HG03103 (cell line): ENCODE results near the gene CHRNE.
"Not testable (repeated sequence)": the region's sequence is repeated elsewhere in the genome, so short reads cannot be mapped to it uniquely, and the experiment has no call there.

Experiments used
- ATAC-seq: cut with Tn5 transposase; IDR thresholded peaks from one replicate; pipeline ENCODE4 v1.9.1; 2021; ENCODE audit warnings: low read depth; ENCODE audit not compliant: unreplicated experiment

CHRNE gene

DNA sequence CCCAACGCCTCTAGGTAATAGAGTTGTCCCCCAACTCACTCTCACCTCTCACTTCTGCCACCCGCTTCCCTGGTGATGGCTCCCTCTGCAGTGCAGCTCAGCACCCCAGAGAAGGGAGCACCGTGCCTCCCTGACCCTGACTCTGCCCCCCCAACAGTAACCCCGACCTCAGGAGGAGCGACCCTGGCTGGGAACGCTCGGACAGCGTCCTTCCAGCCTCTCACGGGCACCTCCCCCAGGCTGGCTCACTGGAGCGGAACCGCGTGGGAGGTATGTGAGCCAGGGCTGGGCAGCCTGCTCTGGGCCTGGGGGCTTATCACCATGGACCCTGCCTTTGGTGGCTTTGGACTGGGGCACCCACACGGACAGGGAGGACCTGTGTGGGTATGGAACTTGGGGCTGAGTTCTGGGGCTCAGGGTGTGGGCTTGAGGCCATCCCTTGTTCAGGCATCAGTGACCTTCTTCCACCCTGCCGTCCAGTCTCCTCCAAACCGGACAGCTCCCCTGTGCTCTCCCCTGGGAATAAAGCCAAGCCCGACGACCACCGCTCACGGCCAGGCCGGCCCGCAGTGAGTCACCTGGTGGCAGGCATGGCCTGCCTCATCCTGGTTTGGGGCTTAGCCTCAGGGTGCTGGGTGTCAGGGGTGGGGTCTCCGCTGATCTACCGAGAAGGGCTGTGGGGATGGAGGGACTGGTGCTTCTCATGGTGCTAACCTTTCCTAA lies 10.2 kb downstream of the CHRNE start:
- no peak for ATAC-seq

DNA sequence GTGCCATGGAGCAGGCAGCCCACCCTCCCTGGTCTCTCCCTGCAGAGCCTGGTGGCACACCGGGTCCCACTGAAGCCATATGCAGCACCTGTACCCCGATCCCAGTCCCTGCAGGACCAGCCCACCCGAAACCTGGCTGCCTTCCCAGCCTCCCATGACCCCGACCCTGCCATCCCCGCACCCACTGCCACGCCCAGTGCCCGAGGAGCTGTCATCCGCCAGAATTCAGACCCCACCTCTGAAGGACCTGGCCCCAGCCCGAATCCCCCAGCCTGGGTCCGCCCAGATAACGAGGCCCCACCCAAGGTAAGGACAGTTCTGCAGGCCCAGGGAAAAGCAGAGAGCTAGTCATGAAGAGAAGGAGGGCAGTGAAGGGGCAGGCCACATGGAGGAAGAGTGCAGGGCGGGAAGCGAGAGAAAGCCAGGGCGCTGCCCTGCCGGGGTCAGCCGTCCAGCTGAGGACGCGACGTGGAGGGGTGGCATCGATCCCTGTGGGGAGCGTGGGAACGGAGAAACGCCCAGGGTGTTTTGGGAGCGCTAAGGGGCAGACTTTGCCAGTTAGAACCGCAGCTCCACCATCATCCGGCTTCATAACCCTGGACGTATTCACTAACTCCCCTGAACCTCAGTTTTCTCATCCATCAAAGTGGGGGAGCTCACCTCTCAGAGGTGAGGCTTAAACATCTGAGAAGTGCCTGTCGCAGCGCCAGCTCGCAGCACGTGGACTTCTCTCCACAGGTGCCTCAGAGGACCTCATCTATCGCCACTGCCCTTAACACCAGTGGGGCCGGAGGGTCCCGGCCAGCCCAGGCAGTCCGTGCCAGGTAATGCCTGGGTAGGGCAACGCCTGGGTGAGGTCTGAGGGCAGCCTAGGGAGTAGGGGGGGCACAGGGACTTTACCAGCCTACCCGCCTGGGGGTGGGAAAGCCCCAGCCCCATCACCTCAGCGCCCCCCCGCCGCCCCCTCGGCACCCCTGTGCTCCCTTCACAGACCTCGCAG lies 11.2 kb downstream of the CHRNE start:
- ATAC-seq = no peak

DNA sequence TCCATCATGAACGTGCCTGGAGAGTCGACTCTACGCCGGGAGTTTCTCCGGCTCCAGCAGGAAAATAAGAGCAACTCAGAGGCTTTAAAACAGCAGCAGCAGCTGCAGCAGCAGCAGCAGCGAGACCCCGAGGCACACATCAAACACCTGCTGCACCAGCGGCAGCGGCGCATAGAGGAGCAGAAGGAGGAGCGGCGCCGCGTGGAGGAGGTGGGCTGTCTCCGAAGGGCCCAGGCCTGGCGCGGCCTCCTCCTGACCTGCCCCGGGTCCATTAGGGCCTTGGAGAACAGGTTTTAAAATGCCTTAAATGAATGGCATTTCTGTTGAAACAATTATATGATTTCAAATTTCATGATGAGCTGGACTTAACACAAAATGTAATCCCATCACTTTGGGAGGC lies 15.3 kb downstream of the CHRNE start:
- ATAC-seq = no peak

DNA sequence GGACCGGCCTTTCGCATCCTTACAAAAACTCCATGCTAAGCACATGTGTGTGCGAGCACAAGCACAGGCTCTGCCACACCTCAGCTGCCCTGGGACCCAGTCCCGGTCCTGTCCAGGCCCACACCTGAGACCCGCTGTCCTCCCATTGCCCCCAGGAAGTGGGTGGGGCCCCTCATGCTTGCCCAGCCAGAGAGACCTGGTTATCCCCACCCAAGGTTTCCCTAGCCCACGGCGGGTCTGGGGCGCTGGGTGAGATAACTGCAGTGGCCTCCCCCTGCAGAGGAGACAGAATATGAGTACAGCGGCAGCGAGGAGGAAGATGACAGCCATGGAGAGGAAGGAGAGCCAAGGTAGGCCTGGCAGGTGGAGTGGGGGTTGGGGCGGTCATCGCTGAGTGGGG lies 16.1 kb downstream of the CHRNE start:
- no peak for ATAC-seq

DNA sequence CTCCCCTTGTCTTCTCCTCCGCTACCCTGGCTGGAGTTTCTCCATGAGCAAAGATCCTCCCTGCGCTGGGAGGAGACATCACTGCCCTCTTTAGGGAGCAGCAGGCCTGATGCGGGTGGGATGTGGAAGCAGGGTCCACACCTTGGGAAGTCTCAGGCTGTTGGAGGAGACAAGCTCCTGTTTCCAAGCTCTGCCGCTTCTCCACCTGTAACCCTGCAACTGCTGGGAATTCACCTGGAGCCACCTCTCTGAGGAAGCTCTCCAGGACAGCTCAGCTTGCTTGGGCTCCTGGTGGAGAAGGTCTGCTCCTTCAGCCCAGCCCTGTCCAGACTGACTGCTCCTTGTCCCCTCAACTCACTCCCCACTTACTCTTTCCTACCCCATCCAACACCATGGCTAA lies 18.4 kb downstream of the CHRNE start:
- no peak for ATAC-seq

DNA sequence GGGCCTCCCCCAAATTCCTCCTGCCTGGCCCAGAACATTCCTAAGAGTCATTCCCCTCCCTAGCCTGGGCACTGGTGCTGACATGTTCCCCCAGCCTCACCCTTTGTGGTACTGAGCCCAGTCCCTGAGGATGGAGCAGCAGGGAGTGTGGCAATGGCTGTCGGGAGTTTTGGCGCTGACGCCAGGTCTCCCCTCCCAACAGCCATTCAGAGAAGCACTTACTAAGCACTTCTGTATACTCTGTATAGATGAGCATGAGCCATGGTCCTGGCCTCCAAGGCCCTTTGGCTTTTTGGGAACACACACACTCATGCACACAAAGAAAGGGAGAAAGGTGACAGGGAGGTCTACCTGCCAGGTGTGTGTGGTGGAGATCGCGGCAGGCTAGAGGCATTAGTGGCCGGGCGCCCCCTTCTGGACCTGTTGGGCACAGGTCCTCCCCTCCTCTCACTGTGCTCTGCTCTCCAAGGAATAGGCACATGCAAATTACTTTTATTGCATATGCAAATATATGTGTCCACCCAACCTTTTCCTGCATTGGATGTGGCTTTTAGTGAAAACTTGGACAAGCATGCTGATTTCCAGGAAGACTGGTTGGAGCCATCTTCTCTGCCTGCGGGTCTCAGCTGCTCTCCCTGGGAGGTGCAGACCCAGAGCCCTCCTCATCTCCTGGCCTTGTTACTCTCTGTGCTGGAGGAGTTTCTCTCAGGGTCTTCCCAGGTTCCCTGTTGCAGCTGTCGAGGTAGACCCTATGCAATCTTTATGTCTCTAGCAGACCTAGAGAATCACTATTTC lies 20.9 kb downstream of the CHRNE start:
- ATAC-seq = no peak

DNA sequence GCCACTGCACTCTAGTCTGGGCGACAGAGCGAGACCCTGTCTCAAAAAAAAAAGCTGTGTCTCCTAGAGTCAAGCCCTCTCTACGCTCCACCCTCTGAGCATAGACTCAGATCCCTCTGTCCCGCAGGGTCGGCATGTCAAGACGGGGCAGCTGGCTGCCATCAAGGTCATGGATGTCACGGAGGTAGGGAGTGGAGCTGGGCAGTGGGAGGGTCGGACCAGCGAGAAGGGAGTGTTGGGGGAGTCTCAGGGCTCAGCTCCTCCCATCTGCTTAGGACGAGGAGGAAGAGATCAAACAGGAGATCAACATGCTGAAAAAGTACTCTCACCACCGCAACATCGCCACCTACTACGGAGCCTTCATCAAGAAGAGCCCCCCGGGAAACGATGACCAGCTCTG lies 22.0 kb downstream of the CHRNE start:
- no peak for ATAC-seq

DNA sequence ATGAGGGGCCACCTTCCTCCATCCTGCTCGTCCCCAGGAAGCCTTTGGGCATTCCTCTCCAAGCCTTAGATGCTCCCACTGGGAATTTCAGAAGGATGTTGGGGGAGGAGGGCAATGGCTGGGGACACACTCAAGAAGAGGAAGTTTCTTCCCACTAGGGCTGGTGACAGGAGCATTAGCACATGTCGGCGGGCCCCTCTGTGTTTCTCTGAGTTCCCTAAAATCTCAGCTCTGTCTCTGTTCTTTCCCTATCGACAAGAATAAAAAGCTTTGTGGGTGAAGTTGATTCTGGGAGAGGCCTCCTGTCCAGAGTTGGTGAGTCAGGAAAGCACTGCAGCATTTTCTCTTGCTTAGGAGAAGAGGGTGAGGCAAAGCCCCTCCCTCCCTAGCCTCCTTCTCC lies 23.3 kb downstream of the CHRNE start:
- no peak for ATAC-seq

DNA sequence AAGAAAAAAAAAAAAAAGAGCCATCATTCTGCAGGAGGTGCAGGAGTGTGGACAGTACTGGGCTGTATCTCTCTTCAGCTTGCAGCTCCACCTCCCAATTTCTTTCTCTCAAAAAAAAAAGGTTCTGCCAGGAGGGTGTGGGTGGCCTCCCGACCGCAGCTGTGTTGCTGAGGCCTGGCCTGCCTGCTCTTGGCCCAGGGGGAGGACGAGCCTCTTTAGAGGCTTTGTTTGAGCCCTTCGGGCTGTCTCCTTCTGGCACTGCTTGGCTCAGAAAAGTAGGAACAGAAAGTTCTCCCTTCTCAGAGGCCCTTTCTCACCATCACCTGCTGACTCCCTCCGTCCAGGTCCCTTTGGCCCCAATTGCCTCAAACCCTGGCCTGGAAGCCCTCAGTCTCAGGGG lies 25.8 kb downstream of the CHRNE start:
- no peak for ATAC-seq

DNA sequence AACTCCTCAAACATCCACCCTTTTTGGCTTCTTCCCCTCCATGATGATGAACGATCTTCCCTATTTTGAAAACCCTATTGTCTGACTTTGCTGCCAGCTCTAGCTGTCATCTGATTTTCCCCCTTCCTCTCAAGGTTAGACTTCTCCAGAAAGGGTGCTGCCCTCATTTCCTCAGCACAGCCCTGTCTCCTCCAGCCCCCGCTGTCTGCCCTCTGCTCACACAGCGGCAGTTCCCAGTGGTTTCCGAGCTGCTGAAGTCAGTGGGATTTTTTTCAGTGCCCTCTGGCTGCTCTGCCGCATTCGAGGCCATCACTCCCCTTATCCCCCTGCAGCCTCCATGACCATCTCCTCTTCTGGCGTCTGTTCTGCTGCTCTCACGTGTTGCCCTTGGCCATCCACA lies 30.1 kb downstream of the CHRNE start:
- no peak for ATAC-seq

DNA sequence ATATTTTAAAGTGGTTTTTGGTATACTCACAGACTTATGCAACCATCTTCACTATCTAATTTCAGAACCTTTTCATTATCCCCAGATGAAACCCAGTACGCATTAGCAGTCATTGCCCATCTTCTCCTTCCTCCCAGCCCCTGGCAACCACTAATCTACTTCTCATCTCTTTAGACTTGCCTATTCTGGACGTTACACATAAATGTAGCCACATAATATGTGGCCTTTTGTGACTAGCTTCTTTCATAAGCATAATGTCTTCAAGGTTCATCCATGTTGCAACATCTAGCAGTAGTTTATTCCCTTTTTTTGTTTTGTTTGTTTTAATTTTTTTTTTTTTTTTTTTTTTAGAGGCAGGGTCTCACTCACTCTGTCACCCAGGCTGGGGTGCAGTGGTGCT lies 32.0 kb downstream of the CHRNE start:
- ATAC-seq = no peak

DNA sequence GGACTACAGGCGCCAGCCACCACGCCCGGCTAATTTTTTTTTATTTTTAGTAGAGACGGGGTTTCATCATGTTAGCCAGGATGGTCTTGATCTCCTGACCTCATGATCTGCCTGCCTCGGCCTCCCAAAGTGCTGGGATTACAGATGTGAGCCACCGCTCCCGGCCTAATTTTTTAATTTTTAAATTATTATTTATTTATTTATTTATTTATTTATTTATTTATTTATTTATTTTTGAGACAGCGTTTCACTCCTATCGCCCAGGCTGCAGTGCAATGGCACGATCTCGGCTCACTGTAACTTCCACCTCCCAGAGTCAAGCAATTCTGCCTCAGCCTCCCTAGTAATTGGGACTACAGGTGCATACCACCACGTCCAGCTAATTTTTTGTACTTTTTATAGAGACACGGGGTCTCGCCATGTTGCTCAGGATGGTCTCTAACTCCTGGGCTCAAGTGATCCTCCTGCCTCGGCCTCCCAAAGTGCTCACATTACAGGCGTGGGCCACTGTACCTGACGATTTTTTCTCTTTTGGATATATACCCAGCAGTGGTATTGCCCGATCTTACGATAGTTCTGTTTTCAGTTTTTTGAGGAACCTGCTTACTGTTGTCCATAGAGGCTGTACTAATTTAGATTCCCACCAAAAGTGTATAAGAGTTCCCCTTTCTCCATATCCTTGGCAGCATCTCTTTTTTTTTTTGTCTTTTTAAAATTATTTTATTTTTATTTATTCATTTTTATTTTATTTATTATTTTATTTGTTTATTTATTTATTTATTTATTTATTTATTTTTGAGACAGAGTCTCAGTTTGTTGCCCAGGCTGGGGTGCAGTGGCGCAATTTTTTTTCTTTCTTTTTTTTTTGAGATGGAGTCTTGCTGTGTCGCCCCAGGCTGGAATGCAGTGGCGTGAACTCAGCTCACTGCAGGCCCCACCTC lies 33.6 kb downstream of the CHRNE start:
- not testable (repeated sequence) for ATAC-seq

DNA sequence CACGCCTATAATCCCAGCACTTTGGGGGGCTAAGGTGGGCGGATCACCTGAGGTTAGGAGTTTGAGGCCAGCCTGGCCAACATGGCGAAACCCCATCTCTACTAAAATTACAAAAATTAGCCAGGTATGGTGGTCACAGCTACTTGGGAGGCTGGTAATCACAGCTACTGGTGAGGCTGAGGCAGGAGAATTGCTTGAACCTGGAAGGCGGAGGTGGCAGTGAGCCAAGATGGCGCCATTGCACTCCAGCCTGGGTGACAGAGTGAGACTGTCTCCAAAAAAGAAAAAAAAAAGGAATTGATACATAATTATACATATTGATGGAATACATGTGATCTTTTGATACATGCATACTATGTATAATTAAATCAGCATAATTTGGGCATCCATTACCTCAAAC lies 35.4 kb downstream of the CHRNE start:
- ATAC-seq = not testable (repeated sequence)

DNA sequence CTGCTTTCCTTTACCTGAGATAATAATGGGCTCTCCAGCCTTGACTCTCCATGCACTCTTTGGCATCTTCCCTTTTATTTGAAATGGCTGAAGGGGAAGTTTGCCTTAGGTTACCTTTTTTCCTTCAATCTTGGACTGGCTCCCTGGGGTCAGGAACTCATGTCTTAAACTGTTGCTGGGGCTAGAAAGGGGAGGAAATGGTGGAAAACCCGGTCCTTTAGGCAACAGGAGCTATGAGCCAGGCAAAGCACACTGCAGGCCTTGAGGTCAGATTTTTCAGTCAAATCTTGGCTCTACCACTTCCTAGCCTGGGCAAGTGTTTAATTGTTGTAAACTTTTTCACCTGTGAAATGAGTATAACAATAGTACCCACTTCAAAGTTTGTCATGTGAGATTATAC lies 39.6 kb downstream of the CHRNE start:
- ATAC-seq = no peak

DNA sequence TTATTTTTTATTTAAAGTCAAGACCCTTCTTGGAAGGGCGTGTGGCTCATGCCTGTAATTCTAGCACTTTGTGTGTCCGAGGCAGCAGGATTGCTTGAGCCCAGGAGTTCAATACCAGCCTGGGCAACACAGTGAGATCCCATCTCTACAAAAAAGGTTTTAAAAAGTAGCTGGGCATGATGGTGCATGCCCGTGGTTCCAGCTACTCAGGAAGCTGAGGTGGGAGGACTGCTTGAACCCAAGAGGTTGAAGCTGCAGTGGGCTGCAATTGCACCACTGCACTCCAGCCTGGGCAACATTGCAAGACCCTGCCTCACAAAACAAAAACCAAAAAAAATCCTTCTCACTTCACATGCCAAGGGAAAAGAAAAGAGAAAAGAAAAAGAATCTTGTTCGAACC lies 40.2 kb downstream of the CHRNE start:
- ATAC-seq = no peak

DNA sequence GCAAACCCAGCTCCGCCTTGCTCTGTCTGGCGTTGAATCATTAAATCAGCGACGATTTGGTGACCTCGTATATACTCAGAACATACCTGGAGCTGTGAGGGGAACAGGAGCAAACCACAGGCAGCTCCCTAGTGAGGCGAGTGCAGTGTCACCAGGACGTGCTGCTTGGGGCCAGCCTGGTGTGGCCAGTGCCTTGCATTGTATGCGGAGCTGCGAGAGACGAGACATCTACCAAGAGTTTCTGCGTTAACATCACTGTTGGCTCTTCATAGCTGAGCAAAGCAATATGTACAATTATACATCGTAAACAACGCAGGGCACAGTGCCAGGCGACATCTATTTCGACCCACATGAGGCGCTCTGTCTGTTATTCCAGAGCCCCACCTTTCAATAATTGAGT lies 41.8 kb downstream of the CHRNE start:
- ATAC-seq = no peak

DNA sequence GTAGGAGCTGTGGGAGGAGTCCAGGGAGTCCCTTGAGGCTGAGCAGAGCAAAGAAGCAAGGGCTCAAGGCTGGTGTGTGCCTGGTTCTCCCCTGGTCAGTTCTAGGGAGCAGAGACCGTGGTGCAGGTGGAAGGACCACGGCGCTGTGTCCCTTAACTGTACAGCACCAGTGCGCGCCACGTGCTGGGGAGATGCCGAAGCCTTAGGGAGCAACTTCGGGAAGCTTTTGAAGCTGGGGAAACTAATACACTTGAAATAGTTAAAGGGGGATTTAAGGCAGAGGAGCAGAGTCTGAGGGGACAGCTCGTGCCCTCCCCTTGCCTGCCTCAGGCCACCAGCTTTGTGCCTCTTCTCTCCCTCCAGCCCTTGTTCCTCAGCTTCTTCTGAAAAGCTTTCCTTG lies 42.2 kb downstream of the CHRNE start:
- ATAC-seq = no peak

DNA sequence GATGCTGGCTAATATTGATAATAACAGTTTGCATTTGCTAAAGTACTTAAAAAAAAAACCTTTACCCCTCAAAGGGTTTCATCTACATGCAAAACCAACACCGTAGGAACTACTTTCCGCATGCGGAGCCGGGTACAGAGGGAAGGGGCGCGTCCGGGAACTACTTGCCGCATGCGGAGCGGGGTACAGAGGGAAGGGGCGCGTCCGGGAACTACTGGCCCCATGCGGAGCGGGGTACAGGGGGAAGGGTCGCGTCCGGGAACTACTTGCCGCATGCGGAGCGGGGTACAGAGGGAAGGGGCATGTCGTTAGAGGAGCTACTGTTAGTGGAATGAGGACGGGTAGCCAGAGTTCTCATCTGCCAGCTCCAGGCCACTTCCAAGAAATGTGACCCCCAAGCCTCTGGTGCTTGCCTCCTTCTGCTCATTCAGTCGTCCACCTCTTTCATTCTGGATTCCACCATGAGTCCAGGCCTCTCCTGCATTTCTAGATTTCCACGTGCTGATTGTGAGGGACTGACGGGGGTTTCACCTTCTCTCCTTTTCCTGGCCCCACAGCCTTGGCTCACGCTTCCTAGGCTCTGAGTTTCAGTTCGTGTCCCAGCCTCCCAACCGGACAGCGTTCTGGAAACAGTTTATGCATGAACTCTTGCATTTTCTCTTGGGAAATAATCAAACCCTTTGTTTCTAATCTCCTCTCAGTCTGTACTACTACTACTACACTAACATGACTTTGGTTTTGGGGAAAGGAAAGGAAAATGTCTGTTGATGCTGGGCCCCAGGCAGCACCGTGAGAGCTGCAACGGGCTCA lies 42.9 kb downstream of the CHRNE start:
- ATAC-seq = no peak

DNA sequence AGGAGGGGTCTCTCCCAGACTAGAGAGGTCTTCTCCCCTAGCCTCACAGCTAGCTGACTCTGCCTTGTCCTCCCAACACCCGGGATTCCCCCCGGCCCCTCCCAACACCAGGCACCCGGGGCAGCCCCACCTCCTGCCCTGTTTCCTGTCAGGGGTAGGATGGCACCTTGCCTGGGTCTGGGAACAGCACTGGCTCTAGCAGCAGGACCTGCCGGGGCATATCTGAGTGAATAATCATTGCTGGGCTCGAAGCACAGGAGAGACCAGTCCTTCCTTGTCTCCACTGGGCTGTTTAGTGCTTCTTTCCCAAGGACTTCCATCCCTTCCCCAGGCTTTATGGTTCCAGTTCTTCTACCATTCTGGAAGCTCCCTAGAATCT lies 44.0 kb downstream of the CHRNE start:
- ATAC-seq = no peak
